Memory B cell (primary cell): ENCODE data around the gene OXGR1.
"Not testable (repeated sequence)": the region's sequence is repeated elsewhere in the genome, so short reads cannot be mapped to it uniquely, and the experiment has no call there.

Experiments used
- ATAC-seq: fragments of 150-1000 bp; cut with Tn5 transposase; 2 replicates; pipeline ENCODE4 v1.10.0; 2021; ENCODE audit warnings: low read depth, mild to moderate bottlenecking, moderate library complexity
- DNase-seq, 2 donors: peaks; one replicate each; pipeline ENCODE4 v3.0.0; 2022; ENCODE audit warnings: low spot score in 2 of 2
- H3K27ac Mint-ChIP-seq: one replicate; pipeline ENCODE4 v1.8.0; 2022; ENCODE audit warnings: mild to moderate bottlenecking, moderate library complexity, mixed read lengths
- H3K27me3 Mint-ChIP-seq: one replicate; pipeline ENCODE4 v1.8.0; 2022; ENCODE audit warnings: mixed read lengths
- H3K36me3 Mint-ChIP-seq: one replicate; pipeline ENCODE4 v1.8.0; 2022; ENCODE audit warnings: mild to moderate bottlenecking, mixed read lengths
- H3K4me1 Mint-ChIP-seq: one replicate; pipeline ENCODE4 v1.8.0; 2022; ENCODE audit warnings: mixed read lengths
- H3K4me3 Mint-ChIP-seq: one replicate; pipeline ENCODE4 v1.8.0; 2022; ENCODE audit warnings: mild to moderate bottlenecking, moderate library complexity, mixed read lengths
- H3K9me3 Mint-ChIP-seq: one replicate; pipeline ENCODE4 v1.8.0; 2022; ENCODE audit warnings: mixed read lengths

OXGR1 gene

DNA sequence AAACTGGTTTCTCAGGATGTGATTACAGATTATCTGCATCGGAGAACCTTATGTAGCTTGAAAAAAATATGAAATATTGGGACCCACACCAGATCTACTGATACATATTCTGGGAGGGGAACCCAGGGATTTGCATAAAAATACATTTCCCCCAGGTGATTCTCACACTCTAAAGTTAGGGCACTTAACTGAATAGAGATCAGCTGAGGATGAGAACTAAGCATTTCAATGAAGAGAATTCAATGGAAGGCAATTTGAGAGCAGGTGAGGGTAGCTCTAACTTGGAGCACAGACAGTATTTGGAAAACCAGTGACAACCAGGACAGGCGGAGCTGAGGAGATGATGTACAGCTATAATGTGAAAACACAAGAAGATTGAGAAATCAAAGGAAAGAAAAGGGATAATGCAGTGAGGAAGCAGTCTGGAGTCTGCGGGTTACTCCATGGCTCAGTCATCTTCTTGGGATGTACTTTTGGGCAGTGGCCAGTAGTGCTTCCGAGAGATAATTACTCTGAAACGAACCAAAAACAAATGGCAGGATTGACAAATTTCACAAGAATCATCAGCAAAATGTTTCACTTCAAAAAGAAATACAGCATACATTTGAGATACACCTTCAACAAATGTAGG, 6.1 kb upstream of the OXGR1 start:
- Mint-ChIP-seq H3K9me3 (peaks cover 2% of the 10 kb centered on the region), H3K4me1 (peaks cover 5% of the 10 kb centered on the region), H3K27ac (no peak overlapping the region), H3K27me3 (peaks cover 7% of the 10 kb centered on the region), H3K36me3 (no peaks in the 10 kb centered on the region), H3K4me3 (no peak overlapping the region)
- ATAC-seq (no peak), DNase-seq (no peak)

DNA sequence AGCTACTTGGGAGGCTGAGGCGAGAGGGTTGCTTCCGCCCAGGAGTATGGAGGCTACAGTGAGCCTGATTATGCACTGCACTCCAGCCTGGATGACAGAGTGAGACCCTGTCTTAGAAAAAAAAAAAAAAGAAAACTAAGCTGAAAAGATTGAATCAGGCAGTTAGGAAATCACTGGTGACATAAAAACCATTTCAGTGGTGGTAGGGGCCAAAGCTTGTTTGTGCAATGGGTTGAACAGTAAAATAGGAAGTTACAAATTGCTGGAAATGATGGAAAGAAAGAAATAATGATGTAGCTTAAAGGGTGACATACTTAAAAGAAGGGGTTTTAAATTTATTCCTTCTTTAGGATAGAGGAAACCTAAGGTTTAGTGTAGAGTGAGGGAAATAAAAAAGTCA, 4.8 kb upstream of the OXGR1 start:
- H3K27me3 Mint-ChIP-seq: peaks cover 7% of the 10 kb centered on the region
- no peak for ATAC-seq

DNA sequence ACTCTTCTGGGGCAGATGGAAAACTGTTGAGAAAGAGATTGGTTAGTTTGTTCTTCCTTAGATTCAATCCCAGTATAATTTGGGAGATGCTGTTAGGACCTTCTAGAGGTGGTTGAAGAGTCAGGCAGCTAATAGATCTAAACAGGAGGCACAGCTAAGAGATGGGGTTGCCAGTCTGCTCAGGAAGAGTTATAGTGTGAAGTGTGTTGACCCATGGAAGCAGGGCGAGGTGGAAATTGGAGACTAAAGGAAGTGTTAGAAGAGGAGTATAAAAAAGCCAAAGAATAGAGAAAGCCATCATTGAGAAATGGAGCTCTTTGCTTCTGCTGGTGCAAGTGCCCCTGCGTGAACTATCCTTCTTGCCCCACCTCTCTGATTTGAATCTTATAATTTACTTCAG, 3.8 kb upstream of the OXGR1 start:
- no peak for ATAC-seq
- H3K4me3 Mint-ChIP-seq: no peak overlapping the region
- DNase-seq: no peak
- H3K36me3 Mint-ChIP-seq: no peaks in the 10 kb centered on the region
- H3K27ac Mint-ChIP-seq: no peak overlapping the region
- H3K27me3 Mint-ChIP-seq: peaks cover 7% of the 10 kb centered on the region
- H3K4me1 Mint-ChIP-seq: peaks cover 5% of the 10 kb centered on the region
- peaks cover 2% of the 10 kb centered on the region for H3K9me3 Mint-ChIP-seq

More for the DNA sequence above, 4.8 kb upstream of the OXGR1 start:
- DNase-seq: no peak
- H3K4me1 Mint-ChIP-seq: peaks cover 5% of the 10 kb centered on the region
- peaks cover 2% of the 10 kb centered on the region for H3K9me3 Mint-ChIP-seq
- H3K27ac Mint-ChIP-seq: no peak overlapping the region
- no peaks in the 10 kb centered on the region for H3K36me3 Mint-ChIP-seq
- H3K4me3 Mint-ChIP-seq: no peak overlapping the region

GRCh38 chr13:96996886-96997285, 2.6 kb upstream of the OXGR1 start:
- ATAC-seq (peak; percentile 68), DNase-seq (no peak)
- peaks cover 9% of the 10 kb centered on the region for H3K27me3 Mint-ChIP-seq
- H3K36me3 Mint-ChIP-seq: no peaks in the 10 kb centered on the region
- H3K27ac Mint-ChIP-seq: no peak overlapping the region
- no peak overlapping the region for H3K4me3 Mint-ChIP-seq
- H3K4me1 Mint-ChIP-seq: peaks cover 4% of the 10 kb centered on the region
- peaks cover 2% of the 10 kb centered on the region for H3K9me3 Mint-ChIP-seq

DNA sequence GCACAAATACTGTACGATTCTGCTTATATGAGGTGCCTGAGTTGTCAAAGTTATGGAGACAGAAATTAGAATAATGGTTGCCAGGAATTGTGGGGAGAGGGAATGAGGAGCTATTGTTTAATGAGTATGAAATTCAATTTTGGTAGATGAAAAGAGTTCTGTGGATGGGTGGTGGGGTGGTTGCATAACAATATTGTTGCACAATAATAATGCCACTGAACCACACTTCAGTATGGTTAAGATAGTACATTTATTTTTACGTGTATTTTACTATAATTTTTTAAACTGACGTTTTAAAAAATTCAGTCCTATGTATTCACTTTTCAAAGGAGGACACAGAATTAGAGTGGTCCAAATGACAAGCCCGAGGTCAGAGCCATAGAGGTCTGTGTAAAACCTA, 1.8 kb upstream of the OXGR1 start:
- peaks cover 9% of the 10 kb centered on the region for H3K27me3 Mint-ChIP-seq
- no peak overlapping the region for H3K4me3 Mint-ChIP-seq
- ATAC-seq (no peak), DNase-seq (no peak)
- no peak overlapping the region for H3K27ac Mint-ChIP-seq
- peaks cover 7% of the 10 kb centered on the region for H3K9me3 Mint-ChIP-seq
- no peaks in the 10 kb centered on the region for H3K36me3 Mint-ChIP-seq
- H3K4me1 Mint-ChIP-seq: peaks cover 2% of the 10 kb centered on the region

DNA sequence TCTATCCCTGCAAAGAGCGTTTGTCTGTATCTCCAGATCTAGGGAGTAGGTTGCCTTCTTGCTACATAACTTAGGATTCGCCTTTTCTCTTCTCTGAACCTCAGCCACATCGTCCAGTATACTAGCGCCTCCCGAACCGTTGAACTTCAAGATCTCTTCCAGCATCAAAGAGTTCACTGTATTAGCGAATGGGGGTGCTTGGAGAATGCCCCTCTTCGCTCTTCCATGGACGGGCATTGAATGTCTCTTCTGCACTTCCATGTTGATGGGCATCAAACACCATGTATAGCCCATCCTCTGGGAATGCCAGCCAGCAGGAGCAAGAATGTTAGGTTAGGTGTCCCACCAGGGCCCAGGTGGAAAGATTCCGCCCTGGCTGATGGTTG, 575 bp upstream of the OXGR1 start:
- Mint-ChIP-seq H3K9me3 (peaks cover 5% of the 10 kb centered on the region), H3K36me3 (no peaks in the 10 kb centered on the region), H3K4me1 (no peaks in the 10 kb centered on the region), H3K27ac (no peak overlapping the region), H3K4me3 (peak overlapping the region; percentile 15), H3K27me3 (peaks cover 7% of the 10 kb centered on the region)
- DNase-seq: no peak
- ATAC-seq: no peak

DNA sequence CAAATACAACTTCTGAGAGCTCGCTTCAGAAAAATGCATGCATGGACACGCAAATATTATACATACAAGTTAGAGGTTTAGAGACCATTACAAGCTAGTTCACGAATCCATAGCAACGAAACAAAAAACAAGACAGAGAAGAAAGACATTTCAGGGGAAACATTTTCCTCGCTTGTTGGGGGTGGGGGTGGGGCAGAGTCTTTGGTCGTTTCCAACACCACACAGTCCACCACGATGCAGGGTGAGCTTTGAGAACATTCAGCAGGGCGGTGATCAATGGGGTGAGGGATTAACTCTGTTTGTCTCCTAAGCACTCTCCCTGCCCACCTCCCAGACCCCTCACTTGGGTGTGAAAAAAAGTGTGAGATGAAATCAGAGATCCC, 651 bp downstream of the OXGR1 start:
- DNase-seq: no peak
- Mint-ChIP-seq H3K27ac (no peak overlapping the region), H3K27me3 (peaks cover 7% of the 10 kb centered on the region), H3K9me3 (peaks cover 5% of the 10 kb centered on the region), H3K36me3 (no peaks in the 10 kb centered on the region), H3K4me3 (no peak overlapping the region), H3K4me1 (no peaks in the 10 kb centered on the region)
- no peak for ATAC-seq

GRCh38 chr13:96992633-96993032, 1.6 kb downstream of the OXGR1 start:
- Mint-ChIP-seq H3K36me3 (no peaks in the 10 kb centered on the region), H3K4me3 (no peak overlapping the region), H3K27me3 (peaks cover 7% of the 10 kb centered on the region), H3K27ac (no peak overlapping the region), H3K9me3 (peaks cover 5% of the 10 kb centered on the region), H3K4me1 (no peaks in the 10 kb centered on the region)
- ATAC-seq (no peak), DNase-seq (no peak)

GRCh38 chr13:96991072-96991471, 3.2 kb downstream of the OXGR1 start:
- H3K27ac Mint-ChIP-seq: no peak overlapping the region
- ATAC-seq: no peak
- no peak for DNase-seq
- H3K36me3 Mint-ChIP-seq: no peaks in the 10 kb centered on the region
- peaks cover 7% of the 10 kb centered on the region for H3K27me3 Mint-ChIP-seq
- H3K4me3 Mint-ChIP-seq: no peak overlapping the region
- peaks cover 5% of the 10 kb centered on the region for H3K9me3 Mint-ChIP-seq
- H3K4me1 Mint-ChIP-seq: no peaks in the 10 kb centered on the region

GRCh38 chr13:96988441-96988840, 5.8 kb downstream of the OXGR1 start:
- H3K9me3 Mint-ChIP-seq: peaks cover 5% of the 10 kb centered on the region
- DNase-seq: no peak
- H3K27ac Mint-ChIP-seq: no peak overlapping the region
- no peaks in the 10 kb centered on the region for H3K36me3 Mint-ChIP-seq
- no peak overlapping the region for H3K4me3 Mint-ChIP-seq
- H3K27me3 Mint-ChIP-seq: peaks cover 2% of the 10 kb centered on the region
- no peaks in the 10 kb centered on the region for H3K4me1 Mint-ChIP-seq
- no peak for ATAC-seq

- no peak overlapping the region for H3K4me3 Mint-ChIP-seq
- H3K4me1 Mint-ChIP-seq: no peaks in the 10 kb centered on the region
- DNase-seq (no peak), ATAC-seq (peak; percentile 84)
- no peaks in the 10 kb centered on the region for H3K27me3 Mint-ChIP-seq
- peaks cover 5% of the 10 kb centered on the region for H3K9me3 Mint-ChIP-seq
- H3K36me3 Mint-ChIP-seq: no peaks in the 10 kb centered on the region
- no peak overlapping the region for H3K27ac Mint-ChIP-seq
Observed at GRCh38 chr13:96984051-96984508, 10.2 kb downstream of the OXGR1 start.

DNA sequence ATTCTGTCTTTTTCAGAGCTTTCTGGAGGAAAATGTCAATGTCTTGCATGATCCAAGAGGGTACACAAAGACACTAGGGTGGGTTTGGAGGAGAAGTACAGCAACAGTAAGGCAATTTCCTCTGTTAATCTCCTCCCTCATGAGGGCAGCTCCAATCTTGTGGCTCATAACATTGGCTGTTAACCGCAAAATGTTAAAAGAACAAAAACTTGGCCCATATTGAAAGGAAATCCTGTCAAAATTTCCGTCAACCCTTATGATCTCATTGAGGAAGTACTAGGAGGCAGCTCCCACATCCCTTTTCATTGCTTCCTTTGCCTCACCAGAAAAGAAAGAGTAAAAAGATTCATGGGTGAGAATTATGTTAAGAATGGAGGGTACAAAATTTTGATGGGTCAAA, 11.6 kb downstream of the OXGR1 start:
- Mint-ChIP-seq H3K27ac (no peak overlapping the region), H3K36me3 (no peaks in the 10 kb centered on the region), H3K27me3 (peaks cover 3% of the 10 kb centered on the region), H3K4me1 (no peaks in the 10 kb centered on the region), H3K9me3 (peaks cover 7% of the 10 kb centered on the region), H3K4me3 (no peak overlapping the region)
- no peak for DNase-seq
- ATAC-seq: no peak

DNA sequence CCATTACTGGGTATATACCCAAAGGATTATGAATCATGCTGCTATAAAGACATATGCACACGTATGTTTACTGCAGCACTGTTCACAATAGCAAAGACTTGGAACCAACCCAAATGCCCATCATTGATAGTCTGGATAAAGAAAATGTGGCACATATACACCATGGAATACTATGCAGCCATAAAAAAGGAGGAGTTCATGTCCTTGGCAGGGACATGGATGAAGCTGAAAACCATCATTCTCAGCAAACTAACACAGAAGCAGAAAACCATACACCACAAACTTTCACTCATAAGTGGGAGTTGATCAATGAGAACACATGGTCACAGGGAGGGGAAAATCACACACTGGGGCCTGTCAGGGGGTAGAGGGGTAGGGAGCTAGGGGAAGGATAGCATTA, 14.4 kb downstream of the OXGR1 start:
- ATAC-seq, H3K27ac Mint-ChIP-seq, H3K36me3 Mint-ChIP-seq, DNase-seq, H3K27me3 Mint-ChIP-seq, H3K4me1 Mint-ChIP-seq, H3K4me3 Mint-ChIP-seq: not testable (repeated sequence)
- peaks cover 11% of the 10 kb centered on the region for H3K9me3 Mint-ChIP-seq

DNA sequence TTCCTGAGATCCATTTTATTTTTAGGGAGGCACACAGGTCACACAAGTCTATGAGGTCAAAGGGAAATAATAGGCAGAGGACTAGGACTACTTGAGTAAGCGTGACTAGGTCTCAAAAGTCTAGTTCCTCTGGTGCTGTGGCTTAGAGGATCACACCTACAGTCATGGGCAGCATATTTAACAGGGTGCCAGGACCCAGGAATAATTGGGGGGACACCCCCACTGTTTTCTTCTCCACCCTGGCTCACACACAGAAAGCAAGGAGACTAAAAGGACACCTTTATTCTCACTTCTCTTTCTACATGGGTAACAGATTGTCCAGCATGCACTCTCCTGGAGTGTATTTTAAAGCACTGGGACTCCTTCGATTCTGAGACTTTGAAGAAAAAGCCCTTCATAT, 26.2 kb downstream of the OXGR1 start:
- Mint-ChIP-seq H3K27ac (no peak overlapping the region), H3K4me3 (no peak overlapping the region), H3K9me3 (peaks cover 23% of the 10 kb centered on the region), H3K4me1 (no peaks in the 10 kb centered on the region), H3K36me3 (peaks cover 3% of the 10 kb centered on the region), H3K27me3 (peaks cover 2% of the 10 kb centered on the region)
- ATAC-seq (no peak), DNase-seq (no peak)

GRCh38 chr13:96967248-96967745, 27.0 kb downstream of the OXGR1 start:
- Mint-ChIP-seq H3K36me3 (peaks cover 3% of the 10 kb centered on the region), H3K9me3 (peaks cover 22% of the 10 kb centered on the region), H3K27me3 (peaks cover 2% of the 10 kb centered on the region), H3K4me1 (no peaks in the 10 kb centered on the region), H3K4me3 (no peak overlapping the region), H3K27ac (no peak overlapping the region)
- no peak for ATAC-seq
- DNase-seq: no peak
